ENCODE measurements around the gene SERPINA1.
"Not testable (repeated sequence)": the region's sequence is repeated elsewhere in the genome, so short reads cannot be mapped to it uniquely, and the experiment has no call there.

Gene SERPINA1

DNA sequence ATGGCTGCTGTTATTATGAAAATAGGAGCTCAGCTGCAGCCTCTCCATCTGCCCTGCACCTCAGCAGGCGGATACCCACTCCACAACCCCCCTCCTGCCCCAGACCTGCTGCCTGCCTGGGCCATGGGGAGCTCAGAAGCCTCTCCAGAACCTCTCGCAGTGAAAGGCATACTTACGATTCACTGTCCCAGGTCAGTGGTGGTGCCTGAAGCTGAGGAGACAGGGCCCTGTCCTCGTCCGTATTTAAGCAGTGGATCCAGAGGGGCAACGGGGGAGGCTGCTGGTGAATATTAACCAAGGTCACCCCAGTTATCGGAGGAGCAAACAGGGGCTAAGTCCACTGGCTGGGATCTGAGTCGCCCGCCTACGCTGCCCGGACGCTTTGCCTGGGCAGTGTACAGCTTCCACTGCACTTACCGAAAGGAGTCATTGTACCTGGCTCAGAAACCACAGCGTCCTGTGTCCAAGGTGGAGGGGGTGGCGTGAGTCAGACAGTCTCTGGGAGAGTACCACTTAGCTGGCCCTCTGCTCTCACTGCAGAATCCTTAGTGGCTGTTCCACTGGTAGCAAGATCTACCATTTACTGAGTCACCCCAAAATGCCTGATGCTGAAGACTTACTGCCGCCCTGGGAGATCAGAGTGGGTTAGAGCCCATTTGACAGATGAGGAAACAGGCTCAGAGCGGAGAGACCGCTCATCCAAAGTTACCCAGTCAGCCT is at the start of gene SERPINA1:
Gene SERPINA1 (minus strand): TSS at position 219 of the 720 bp plus-strand sequence. CDS start 5,365 bp downstream, outside the sequence.
- no peak for DNase-seq

DNA sequence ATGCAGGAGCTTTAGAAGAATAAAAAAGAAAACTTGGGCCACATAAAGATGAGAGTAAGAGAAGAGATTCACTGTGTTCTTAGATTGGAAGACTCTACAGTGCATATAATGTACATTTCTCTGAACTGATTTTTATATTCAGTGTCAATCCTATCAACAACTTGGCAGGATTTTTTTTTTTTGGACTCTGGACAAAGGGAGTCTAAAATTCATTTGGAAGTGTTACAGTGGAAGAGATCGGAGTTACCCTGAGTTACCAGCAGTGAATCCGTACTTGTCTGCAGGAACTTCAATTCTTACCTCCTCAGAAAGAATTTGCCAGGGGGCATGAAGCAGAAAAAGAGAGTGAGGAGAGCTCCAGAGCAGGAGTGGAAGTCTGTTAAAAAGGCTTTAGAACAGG is 40.2 kb upstream of the SERPINA1 start:
- no peak for DNase-seq

DNA sequence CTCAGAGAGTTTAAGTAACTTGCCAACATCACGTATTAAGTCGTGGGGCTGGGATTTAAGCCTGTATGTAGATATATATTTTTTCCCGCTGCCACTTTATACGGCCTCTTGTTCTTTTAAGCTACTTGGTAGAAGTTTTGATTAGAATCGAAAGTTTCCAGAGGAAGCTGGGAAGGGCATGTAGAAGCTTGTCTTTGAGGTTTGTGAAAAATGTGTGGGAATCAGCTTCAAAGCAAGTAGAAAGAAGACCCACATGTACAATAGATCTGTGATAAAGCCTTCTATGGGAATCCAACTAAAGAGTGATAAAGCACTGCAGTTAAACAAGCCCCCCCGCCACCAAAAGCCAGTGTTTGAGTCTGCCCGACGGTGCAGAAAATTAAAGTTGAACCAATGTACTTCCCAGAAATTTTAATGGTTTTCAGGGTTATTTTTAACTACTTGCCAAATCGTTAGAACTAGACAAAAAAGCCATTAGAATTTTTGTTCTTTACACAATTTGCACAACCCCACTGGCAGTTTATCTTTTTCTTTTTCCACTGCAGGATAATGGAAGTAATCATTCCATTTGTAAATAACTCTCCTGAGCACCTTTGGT is 38.7 kb upstream of the SERPINA1 start:
- no peak for DNase-seq

DNA sequence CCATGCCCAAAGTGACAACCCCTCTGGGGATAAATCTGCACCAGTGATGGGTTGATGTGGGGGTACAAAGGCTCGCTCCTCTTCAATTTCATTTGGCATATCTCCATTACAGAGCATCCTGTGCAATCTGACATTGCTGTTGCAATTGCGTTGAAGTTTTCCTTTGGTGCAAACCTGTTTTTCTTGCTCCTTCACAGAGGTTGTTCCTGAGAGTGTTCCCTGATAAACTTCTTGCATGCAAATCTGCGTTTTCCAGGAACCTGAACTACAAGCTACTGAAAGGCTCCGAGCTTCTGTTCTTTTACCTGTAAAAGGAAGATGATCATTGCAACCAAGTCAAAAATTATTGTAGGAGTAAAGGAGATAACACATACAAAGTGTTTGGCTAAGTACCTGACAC is 38.1 kb upstream of the SERPINA1 start:
- no peak for DNase-seq

DNA sequence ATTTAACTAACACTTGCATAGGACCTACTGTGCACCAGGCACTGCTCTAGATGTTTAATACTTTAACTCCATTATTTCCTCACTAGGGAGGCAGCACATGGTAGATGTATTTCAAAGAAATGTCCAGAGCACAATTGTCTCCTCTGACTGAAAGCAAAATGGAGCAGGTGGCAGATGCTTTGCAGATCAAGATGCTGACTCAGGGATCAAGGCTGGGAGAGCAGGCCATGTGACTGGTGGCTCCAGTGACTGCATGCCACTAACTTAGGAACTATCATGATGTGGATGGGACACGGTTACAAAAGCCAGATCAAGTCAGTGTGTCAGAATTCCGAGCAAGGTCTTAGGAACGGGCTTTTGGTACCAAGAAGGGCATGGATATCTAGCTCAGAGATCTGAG is 36.0 kb upstream of the SERPINA1 start:
- no peak for DNase-seq

DNA sequence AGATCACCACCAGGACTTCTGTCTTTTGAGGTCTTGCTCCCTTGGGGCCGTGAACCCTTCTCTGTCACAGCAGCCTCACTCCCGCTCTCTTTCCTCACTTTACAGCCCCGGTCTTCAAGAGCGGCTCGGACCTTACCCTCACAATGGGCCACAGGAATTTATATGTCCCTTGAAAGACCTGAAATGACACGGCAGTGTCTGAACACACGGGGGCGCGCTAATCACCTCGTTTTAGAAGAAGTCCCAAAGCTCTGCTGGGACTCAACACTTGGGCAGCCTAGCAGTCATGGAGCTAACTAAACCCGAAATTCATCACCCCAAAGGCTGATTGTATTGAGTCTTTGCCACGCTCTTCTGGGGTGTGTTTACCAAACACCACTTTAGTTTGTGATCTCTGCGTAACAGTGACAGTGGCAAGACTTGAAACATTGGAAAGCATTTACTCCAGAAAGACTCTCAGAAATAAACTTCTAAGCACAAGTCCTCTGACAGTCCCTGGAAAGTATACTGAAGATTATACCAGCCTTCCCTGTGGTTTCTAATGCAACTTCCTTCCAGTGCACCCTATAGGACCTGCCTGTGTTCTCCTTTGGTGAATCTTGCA is 35.2 kb upstream of the SERPINA1 start:
- DNase-seq, result peak; percentile 33

DNA sequence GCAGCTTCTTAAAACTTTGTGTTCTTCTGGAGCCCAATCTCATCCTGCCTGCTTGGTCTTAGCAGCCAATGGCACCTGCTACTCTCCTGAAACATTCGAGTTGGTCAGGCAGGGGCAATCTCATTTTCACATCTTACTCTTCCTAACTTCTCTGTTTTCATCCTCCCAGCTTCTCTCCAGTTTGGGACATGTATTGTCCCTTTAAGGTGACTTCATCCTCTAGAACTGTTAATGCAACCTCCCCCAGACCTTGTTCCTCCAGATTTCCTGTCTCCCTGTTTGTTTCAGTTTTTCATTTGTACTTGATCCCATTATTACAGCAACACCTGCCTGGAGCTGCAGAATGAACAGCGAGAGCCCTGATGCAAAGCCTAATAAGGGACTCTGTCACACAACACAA is 32.9 kb upstream of the SERPINA1 start:
- no peak for DNase-seq

DNA sequence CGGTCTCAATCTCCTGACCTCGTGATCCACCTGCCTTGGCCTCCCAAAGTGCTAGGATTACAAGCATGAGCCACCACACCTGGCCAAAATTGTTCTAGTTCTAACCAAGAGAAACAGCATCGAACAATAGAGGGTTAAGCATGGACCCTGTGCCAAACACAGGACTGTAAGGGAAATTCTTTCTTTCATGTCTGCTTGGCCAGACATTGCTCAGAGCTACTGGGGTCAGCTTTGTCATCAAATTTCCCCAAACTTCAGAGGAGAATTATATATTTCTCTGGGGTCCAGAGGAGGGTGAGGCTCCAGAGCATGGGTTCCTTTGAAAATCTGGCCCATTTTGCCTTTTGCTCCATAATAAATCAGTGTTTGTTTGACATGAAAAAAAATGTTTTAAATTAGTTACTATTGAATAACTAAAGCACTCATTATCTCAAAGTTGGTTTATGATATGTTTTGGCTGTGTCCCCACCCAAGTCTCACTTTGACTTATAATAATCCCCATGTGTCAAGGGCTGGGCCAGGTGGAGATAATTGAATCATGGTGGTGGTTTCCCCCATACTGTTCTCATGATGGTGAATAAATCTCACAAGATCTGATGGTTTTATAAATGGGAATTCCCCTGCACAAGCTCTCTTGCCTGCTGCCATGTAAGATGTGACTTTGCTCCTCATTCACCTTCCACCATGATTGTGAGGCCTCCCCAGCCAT is 29.2 kb upstream of the SERPINA1 start:
- DNase-seq, result not testable (repeated sequence)

DNA sequence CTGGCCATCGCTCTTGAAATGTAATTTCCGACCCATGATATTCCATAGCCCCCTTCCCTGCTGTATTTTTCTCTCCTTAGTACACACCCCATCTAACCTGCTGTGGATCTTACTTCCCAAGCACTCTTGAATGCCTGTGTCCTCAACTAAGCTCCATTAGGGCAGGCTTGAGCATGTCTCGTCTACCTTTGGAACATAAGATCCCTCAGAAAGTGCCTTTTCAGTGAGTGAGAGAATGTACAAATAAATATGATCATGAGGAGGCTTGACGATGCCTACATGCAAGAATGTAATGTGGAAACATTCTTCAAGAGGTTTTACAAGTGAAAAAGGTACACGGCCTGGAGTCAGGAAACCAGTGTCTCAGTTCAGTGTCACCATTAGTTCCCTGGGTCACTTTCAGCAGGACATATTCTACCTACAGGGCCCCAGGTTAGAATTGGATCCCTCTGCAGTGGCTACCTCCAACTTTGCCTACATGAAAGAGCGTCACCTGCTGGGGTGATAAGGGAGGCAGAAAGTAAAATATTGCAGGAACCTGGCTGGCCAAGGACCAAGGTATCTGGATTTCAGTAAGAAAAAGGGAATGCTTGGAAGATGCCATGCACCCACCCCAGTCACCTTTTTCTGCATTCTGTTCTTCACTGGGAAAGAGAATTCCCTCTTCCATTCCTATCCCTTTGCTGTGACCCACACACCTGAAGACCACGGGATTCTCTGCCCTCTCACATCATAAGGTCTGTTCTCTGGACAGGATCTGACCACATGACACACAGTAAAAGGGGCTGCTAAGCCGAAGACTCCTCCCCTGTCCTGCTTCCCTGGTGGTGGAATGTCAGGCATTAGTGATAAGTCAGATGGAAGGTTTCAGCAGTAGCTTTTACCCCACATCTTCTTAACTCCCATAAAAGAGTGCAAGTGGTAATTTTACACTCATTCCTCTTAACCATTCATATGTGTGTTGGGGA is 24.6 kb upstream of the SERPINA1 start:
- no peak for DNase-seq

DNA sequence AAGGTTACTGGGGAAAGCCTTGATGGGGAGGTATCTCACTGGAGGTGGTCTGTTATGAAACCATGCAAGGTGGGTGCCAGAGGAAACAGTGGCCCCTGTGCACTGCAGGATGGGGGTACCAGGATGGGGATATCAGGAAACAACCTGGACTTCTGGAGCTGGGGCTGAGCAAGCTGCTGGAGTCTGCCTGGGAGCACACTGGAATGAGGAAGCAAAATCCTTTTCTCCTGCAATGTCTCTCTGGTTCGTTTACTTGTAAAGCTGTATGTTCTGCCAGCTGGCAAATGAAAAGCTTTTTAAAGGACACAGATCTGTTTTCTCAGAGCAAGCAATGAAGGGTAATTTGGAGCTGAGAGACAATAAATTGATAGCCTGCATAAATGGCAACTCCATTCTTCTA is 23.2 kb upstream of the SERPINA1 start:
- DNase-seq, result no peak

DNA sequence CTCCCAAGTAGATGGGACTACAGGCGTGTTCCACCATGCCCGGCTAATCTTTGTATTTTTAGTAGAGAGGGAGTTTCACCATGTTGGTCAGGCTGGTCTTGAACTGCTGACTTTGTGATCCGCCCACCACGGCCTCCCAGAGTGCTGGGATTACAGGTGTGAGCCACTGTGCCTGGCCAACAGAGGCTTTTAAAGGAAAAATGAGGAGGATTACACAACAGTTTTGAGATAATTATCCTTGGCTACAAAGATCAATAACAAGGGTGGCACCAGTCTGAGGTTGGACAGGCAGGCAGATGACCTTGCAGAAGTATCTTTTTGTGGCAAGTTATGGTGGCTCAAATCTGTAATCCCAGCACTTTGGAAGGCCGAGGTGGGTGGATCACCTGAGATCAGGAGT is 21.0 kb upstream of the SERPINA1 start:
- DNase-seq, result not testable (repeated sequence)

DNA sequence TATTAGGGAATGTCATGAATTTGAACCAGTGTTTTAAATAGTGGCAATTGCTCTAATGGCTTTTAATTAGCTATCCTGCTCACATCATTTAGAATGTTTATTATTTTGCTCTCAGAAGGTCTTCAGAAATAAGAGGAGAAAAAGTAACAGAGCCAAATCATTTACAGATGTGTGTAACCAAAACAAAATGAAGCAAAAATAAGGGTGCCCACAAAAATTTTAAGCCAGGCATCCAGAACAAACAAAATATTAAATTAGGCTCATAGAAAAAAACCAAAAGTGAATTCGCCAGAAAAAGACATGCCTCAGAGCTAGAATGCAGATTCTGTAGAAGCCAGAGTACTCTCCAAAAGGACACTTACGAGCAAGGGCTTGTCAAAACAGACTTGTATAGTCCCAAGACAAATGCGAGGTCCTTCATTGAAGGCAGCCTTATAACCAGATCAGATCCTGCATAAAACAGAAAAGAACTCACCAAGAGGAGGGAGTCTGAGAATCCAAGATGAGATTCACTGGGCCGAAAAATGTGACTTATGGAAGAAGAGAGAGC is 20.2 kb upstream of the SERPINA1 start:
- DNase-seq, result no peak

DNA sequence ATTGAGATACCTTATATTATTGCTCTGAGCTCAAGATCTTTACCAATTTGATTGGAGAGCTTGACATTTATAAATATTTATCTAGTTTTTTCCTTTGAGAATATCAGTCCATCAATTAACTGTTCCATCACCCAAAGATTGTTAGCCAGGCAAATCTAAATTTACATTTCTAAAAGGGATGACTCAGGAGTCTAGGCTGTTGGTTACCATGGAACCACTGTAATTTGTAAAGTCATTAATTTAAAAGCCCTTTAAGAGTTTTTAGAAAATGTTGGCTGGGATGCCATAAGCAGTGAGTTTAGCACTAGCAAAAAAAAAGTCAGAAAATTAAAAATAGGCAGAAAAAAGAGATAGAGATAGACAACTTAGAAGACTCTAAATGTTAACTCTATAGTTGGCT is 19.5 kb upstream of the SERPINA1 start:
- no peak for DNase-seq

DNA sequence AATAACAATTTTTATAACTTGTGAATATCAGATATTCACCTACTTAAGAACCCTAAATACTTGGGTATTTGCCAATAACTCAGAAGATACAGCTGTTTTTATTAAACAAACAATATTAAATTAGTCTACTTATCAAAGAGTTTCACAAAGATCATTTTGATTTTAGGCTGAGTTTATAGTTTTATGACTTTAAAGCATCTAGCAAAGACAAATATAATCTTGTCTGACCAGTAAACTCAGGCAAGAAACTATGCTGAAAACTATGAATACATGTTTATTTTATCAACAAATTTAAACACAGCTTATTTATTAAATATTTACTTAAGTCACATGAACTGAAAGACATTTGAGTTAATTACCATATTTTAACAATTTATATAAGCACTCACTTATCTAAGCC is 18.5 kb upstream of the SERPINA1 start:
- no peak for DNase-seq

DNA sequence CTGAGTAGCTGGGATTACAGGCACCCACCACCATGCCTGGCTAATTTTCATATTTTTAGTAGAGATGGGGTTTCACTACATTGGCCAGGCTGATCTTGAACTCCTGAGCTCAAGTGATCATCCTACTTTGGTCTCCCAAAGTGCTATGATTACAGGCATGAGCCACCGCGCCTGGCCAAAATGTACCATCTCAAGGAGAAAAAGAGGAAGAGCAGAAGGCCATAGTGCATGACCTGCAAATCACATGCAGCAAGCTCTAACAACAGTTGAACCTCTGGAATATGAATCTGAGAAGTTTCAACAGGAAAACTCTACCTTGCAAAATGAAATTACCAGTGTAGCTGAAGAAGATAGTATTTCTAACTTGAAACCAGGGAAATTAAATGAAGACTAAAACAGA is 17.1 kb upstream of the SERPINA1 start:
- no peak for DNase-seq

DNA sequence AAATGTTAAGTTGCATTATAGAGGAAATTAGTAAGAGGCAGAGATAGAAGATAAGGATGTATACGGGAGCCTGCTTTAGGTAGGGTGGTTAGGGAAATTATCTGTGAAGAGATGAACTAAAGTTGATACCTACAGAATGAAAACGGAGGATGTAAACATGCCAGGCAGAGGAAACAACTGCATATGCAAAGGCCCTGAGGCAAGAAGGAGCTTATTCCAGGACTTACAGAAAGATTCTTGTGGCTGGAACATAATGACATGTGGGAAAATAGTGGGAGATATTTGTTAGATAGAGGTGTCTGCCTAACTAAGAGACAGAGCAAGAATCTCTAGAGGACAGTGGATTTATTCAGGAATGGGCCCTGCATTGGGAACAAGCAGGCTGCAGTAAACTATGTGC is 16.2 kb upstream of the SERPINA1 start:
- no peak for DNase-seq

DNA sequence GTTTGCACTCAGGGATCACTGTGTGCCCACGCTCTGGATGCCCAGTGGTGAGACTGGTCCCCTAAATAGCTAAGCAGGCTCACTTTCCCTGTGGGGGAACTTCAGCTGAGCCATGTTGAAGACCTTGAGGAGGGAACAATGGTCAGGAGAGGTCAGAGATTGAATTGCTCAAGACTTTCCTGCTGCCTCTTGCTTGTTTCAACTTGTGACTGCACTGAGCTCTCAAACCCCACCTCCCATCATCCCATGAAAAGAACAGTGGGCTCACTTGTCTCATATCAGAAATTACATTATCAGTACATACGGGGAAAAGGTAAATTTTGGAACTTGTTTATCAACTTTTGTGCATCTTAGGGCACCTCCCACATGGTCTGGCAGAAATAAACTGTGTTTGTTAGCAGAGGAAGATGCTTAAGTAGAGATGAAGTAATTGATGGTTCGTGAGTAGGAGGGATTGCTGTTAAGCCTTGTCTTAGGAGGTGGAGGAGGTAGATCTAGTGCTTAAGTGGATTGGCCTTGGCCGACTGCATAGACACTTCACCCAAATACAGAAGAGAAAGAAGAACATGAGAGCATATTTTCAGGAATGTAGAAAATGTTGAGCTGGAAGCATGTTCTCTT is 15.0 kb upstream of the SERPINA1 start:
- no peak for DNase-seq

DNA sequence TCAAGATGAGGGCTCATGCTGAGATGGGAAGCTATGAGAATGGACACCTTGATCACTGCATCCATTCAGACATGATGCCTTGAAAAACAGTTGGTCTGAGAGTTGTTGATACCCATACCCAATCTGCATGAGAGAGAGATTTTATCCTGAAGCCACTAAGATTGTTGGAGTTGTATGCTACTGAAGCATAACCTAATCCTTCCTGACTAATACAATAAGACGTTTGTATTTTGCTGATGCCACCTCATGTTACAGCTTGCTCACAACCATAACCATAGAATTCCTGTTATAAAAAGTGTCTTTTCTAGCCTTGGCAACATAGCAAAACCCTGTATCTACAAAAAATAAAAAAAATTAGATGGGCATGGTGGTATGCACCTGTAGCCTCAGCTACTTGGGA is 12.7 kb upstream of the SERPINA1 start:
- no peak for DNase-seq

DNA sequence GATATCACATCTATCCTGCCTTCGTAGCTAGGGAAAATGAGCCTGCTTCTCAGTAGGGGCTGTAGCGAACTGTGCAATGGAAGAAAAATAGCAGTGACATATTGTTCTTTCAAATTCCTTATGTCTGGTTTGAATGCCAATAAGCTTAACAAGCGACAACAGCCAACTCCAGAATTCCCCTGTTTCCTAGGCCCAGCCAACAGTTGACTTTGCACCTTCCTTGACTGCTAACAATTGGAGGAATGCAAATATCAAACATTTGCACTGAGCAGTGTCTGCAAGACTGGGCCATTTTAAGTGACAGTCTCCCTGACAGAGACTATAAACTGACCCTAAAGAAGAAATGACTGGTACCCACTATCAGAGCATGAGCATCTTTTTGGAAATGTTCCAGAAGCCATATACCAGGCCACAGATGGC is 12.0 kb upstream of the SERPINA1 start:
- no peak for DNase-seq

DNA sequence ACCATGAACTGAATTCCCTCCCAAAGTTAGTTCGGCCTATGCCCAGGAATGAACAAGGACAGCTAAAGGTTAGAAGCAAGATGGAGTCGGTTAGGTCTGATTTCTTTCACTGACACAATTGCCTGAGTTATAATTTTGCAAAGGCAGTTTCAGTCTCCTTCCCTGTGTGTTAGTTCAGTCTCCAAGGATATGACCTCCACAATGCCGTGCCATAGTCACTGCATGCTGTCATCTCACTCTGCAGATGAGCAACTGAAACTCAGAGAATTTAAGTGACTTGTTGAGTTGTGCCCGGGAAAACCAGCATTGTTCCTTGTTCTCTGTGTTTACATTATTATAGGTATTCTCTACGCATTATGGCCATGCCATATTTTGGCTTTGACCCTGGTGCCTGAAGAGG is 10.1 kb upstream of the SERPINA1 start:
- DNase-seq, result no peak

DNA sequence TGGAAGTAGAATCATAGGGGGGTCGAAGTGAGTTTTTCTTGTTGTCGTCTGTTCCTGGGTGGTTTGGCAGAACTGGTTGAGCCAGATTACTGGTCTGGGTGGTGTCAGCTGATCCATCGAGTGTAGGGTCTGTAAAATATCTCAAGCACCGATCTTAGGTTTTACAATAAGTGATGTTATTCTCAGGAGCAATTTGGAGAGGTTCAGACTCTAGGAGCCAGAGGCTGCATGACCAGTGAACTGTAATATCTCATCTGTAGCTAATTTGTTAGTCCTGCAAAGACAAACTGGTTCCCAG is 9.7 kb upstream of the SERPINA1 start:
- DNase-seq, result no peak

Data from activated naive CD4-positive, alpha-beta T cell treated with Interleukin-2 at 50 U/mL for 16 hours (primary cell).